ENCODE data around the gene RAP1GAP2. TPM values are rescaled to one million over a fixed set of nuclear protein-coding genes. Genes with fewer than 3 reads are reported as not detected.
A peak's percentile ranks its signal among the peaks of the same experiment; 100 is the strongest.
"Not testable (repeated sequence)": the region's sequence is repeated elsewhere in the genome, so short reads cannot be mapped to it uniquely, and the experiment has no call there.

Gene RAP1GAP2
- 1 to 10 TPM; 3.6 to 6.0 TPM for total RNA-seq
- long read RNA-seq, donor 1: 0 reads
- long read RNA-seq, donor 2, full-length matches to known transcripts: 3 of 3 reads
- long read RNA-seq, donor 2, partial matches to known transcripts: 0 of 3 reads
- long read RNA-seq, donor 2, other reads (novel, unspliced or antisense): 0 of 3 reads

- peak; percentile 92 for DNase-seq (ENCODE audit: low spot score)
- intact Hi-C loops (cut with DNase I): no loop called here
Measured at GRCh38 chr17:2796164-2797125, at the start of gene RAP1GAP2. Gene RAP1GAP2, plus strand, starts transcription at chr17:2796438. Its CDS starts 90 bp downstream, at chr17:2796528.

DNA sequence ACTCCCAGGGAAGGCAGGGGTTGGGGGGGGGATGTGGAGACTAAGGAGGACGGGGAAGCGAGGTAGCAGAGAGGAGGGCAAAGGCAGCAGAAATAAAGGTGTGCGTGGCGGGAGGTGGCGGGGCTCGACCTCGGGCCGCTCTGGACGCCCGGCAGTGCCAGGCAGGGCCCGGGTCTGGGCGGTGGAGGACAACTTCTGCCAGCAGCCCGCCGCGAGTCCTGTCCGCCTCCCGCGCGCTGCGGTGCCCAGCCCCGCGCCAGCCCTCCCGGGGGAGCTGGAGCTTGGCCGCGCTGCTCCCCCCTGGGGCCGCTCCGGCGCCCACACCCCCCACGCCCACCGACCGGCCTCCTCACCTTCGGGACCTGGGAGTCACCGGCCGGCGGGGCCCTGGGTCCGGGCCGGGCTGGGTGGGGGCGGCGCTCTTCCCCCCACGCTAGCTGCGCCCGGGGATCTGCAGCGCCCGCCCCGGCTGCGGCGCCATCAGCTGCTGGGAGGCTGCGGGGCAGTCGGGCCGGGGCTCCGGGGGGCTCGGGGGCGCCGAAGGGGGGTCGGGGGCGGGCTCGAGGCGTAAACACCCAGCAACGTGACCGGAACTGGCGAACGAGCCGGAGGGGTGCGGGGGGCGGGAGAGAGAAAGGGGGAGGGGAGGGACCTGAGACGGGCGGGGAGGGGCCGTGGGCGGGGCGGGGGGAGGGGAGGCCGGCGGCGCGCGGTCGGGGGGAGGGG lies 47.0 kb upstream of the RAP1GAP2 start, which contains the start of gene CCDC92B:
Gene CCDC92B, minus strand, starts transcription at position 595 of the 726 bp plus-strand sequence. CDS start 14,507 bp downstream, outside the sequence.
- no peak for DNase-seq (ENCODE audit: low spot score)
- intact Hi-C loops (cut with DNase I): no loop called here

DNA sequence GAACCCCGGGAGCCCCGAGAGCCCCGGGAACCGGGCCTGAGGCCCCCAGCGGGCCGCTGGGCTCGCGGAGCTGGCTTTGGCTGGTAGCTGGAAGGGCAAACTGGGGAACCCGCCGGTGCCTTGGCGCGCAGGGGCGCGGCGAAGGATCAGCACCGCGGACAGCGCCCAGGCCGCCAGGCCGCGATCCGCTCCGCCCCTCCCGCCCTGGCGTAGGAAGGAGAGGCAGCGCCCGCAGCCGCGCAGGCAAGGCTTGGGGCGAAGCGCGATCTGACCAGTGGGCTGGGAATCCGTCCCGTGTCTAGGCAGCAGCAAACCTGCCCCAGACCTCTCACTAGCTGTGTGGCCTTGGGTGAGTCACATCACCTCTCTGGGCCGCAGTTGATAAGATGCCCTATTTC lies 46.5 kb upstream of the RAP1GAP2 start:
- peak; percentile 91 for DNase-seq (ENCODE audit: low spot score)
- intact Hi-C loops (cut with DNase I): no loop called here

DNA sequence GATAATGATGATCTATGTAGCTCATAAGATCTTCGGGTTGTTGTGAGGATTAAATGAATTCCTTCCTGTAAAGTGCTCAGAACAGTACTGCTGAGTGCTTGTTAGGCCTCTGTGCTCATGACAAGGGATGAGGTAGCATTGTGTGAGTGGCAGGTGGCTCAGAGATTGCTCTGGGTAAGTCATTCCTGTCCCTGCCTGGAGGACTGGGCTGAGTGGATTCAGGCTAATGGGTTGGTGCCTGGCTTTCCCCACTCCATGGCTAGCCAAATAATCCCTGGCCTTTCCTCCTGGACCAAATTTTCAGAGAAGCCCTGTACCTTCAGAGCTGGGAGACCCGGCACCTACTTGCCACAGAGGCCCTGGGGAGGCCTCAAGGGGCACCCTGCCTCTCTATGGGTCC lies 45.5 kb upstream of the RAP1GAP2 start:
- DNase-seq (ENCODE audit: low spot score): no peak
- intact Hi-C loops (cut with DNase I): no loop called here

DNA sequence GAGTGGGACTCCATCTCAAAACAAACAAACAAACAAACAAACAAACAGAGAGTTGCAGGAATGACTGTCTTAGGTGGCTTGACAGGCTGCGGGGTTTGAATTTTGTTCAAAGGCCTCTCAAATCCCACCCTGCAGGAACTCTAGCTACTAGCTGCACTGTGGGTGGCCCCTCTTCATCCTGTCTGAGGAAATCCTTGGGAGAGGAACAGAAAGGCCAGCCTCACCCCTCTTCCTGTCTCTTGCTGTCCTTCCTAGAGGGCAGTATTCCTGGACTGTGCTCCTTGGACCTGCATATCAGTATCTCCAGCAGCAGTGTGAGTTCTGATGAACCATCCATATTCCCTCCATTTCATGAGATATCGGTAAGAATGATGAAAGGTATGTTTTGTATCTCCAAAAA lies 44.7 kb upstream of the RAP1GAP2 start:
- intact Hi-C loops (cut with DNase I): no loop called here
- no peak for DNase-seq (ENCODE audit: low spot score)

DNA sequence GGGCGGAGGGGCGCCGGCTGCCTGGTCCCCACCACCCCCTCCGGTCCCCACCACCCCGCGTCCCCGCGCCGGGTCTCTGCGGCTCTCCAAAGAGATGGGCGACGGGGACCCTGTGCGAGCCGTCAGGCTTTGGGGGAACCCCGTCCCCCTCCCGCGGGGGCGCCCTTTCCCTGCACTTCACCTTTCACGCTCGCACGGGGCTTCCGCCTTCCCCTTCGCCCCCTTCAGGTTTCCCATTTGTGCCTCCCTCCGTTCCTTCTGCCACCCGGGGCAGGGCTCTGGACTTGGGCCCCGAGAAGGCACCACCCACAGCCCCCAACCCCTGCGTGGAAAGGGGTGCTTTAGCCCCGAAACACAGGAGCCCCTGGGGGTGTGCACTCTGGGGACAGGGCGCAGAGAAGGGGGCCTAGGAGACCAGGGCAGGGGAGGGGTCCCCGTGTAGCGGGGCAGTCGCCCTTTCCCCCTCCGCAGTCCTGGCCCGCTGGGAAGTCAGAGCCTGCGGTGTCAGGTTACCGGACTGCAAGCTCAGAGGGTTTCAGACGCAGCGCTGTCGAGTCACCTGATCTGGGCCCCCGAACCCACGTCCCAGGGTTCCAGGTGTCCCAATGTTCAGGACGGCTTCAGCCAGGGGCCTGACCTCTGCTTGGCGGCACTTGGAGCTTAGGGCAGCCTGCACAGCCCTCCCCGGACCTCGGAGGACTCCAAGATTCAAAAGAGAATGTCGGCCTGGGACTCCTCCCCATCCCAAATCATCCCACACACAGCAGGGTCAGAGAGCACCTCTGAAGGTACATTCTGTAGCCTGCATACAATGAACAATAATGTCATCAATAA lies 40.1 kb upstream of the RAP1GAP2 start:
- no peak for DNase-seq (ENCODE audit: low spot score)

DNA sequence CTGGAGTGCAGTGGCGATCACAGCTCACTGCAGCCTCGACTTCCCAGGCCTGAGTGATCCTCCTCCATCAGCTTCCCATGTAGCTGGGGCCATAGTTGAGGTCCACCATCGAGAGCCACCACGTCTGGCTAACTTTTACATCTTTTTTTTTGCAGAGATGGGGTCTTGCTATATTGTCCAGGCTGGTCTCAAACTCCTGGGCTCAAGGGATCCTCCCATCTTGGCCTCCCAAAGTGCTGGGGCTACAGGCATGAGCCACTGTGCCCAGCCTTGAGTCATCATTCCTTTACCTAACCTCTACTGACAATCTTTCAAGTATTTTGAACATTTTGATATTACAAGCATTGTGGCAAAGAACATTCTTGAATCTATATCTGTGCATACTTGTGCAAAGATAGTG lies 37.4 kb upstream of the RAP1GAP2 start:
- intact Hi-C loops (cut with DNase I): no loop called here

More for the DNA sequence above, 40.1 kb upstream of the RAP1GAP2 start:
- intact Hi-C loops (cut with DNase I): no loop called here

DNA sequence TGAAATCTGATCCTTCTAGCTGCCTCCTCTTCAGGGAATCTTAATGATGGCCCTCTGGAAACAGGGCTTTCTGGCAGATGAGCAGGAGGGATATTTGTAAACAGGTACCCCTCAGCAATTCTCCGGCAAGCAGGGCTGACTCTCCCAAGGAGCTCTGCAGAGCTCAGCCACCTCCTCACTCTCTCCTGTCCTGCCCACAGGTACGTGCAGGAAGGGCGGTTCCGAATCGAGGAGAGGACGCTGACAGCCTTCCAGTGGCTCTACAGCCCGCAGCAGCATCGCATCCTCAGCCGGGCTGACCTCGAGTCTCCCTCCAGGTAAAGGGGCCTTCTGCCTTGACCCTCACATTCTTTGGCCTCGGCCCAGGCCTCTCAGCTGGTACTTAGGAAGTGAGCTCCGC lies 26.1 kb upstream of the RAP1GAP2 start:
- DNase-seq (ENCODE audit: low spot score): no peak
- intact Hi-C loops (cut with DNase I): no loop called here

More for the DNA sequence above, 37.4 kb upstream of the RAP1GAP2 start:
- DNase-seq (ENCODE audit: low spot score): no peak

- DNase-seq (ENCODE audit: low spot score): no peak
- intact Hi-C loops (cut with DNase I): no loop called here
Measured at GRCh38 chr17:2775206-2775605, 21.0 kb upstream of the RAP1GAP2 start.

DNA sequence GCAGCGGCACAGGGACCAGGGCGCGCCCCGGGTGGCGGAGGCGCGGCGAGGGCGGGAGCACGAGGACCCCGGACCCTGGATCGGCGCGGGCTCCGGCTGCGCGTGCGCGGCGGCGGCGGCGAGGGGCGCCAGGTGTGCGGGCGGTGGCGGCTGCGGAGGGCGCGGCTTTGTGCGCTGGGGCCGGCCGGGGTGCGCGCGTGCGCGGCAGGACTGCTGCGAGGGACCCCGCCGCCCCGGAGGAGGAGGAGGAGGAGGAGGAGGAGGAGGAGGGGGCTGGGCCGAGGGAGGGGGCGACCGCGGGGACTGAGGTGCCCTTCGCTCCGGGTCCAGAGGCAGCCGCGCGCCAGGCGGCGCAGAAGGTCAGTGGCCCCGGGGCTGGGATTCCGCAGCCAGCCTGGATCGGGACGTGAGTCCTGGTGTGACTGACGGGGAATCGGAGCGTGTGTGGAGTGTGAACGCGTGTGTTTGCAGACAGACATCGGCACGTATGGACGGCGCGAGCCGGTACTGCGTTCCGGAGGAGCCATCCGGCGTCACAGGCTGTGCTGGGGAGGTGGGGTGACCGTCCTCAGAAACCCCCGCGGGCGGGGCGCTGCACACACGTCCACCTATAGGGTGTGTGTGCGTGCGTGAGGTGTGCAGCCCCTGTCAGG lies 19.5 kb upstream of the RAP1GAP2 start:
- DNase-seq (ENCODE audit: low spot score): no peak
- intact Hi-C loops (cut with DNase I): no loop called here

- DNase-seq (ENCODE audit: low spot score): no peak
Measured at GRCh38 chr17:2777242-2777867, 18.9 kb upstream of the RAP1GAP2 start.

GRCh38 chr17:2778489-2778888 lies 17.7 kb upstream of the RAP1GAP2 start:
- intact Hi-C loops (cut with DNase I): no loop called here
- DNase-seq (ENCODE audit: low spot score): no peak

More at GRCh38 chr17:2777242-2777867, 18.9 kb upstream of the RAP1GAP2 start:
- intact Hi-C loops (cut with DNase I): no loop called here

- intact Hi-C loops (cut with DNase I): no loop called here
- DNase-seq (ENCODE audit: low spot score): no peak
Measured at GRCh38 chr17:2779545-2779944, 16.7 kb upstream of the RAP1GAP2 start.

GRCh38 chr17:2780256-2780655 lies 16.0 kb upstream of the RAP1GAP2 start:
- intact Hi-C loops (cut with DNase I): no loop called here
- no peak for DNase-seq (ENCODE audit: low spot score)

DNA sequence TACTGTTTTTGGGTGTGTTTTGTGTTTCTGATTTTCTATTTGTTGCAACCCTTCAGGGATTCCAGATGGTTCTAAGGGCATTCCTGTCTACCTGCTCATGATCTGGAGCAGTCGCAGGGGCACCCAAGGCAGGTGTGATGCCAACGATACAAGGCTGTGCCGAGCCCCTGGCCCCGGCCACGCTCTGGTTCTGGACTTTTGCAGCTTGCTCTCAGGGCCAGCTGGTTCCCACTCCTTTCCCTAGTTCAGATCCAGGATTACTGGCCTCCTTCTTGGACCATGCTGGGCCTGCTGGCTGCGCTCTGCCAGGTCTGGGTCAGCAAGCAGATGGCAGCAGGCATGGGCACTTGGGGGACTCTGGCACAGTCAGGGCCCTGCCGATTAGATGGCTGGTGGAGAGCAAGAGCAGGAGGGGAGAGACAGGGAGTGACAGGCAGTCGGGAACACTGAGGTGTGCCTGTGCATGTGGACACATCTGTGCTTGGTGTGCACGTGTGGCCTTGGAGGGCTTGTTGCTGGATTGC lies 15.2 kb upstream of the RAP1GAP2 start:
- DNase-seq (ENCODE audit: low spot score): no peak
- intact Hi-C loops (cut with DNase I): no loop called here

GRCh38 chr17:2781598-2781997 lies 14.6 kb upstream of the RAP1GAP2 start:
- intact Hi-C loops (cut with DNase I); DNase-seq (ENCODE audit: low spot score): not testable (repeated sequence)

DNA sequence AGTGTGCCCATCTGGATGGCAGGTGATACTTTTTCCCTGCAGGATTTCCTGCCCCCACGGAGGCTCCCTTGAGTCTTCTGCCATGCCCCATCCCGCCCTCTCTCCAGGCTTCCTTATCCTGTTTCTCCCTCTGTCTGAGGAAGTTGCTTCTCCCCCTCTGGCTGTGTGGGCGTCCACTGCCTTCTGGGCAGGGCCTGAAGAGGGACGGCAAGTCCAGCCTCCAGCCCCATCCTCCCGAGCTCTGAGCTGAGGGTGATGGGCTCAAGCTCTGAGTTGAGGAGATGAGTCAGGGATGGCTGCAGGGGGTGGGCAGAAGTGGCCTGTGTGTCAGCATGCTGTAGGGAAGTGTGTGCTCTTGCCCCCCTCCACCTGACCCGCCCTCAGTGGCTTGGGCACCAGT lies 14.2 kb upstream of the RAP1GAP2 start:
- DNase-seq (ENCODE audit: low spot score): no peak
- intact Hi-C loops (cut with DNase I): no loop called here
